Fibroblast of skin of left biceps (primary cell): Measurements from ENCODE around the gene C5orf58.
"Not testable (repeated sequence)": the region's sequence is repeated elsewhere in the genome, so short reads cannot be mapped to it uniquely, and the experiment has no call there.

Experiments
- DNase-seq, 2 experiments: peaks; one replicate each; pipeline ENCODE4 v3.0.0-alpha.2; 2013; ENCODE audit warnings: low read depth in 2 of 2

C5orf58 gene

DNA sequence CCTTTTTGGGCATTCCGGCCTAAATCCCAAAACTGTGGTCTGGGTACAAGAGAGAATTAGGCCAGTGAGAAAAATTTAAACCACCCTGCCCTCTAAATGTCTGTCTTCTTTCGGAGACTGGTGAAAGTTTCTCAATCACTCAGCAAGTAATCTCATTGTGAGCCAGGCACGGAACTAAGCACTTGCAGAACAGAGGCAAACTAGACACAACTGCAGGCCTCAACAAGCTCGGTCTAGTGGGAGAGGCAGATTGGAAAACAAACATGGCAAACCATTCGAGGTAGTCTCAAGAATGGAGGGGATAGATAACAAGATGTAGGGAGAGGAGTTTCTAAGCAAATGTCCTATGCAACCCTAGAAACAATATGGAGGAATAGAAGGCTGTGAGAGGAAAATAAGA, 8.9 kb upstream of the C5orf58 start:
- DNase-seq: no peak

GRCh38 chr5:170225326-170226128, 7.3 kb upstream of the C5orf58 start:
- peak in 1 of 2 experiments; percentile 18 for DNase-seq

- no peak for DNase-seq
Measured at GRCh38 chr5:170226129-170226615, 6.6 kb upstream of the C5orf58 start.

DNA sequence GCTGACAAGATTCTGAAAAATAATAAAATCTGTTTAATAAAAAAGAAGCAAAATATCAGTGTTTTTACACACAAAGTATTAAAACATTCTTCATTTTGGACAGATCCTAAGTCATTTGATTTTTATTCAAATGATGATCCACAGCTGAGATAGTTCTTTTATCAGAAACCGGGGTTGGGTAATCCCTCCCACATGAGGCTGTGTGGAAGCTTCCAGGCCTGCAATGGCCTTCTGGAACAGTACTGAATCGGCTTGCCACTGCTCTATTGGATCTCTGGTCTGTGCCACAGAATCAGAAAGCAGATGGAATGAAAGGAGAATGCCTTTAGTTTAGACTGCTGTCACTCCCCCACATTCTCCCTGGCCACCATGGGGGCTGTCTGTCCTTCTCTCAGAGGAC, 6.1 kb upstream of the C5orf58 start:
- DNase-seq: no peak

DNA sequence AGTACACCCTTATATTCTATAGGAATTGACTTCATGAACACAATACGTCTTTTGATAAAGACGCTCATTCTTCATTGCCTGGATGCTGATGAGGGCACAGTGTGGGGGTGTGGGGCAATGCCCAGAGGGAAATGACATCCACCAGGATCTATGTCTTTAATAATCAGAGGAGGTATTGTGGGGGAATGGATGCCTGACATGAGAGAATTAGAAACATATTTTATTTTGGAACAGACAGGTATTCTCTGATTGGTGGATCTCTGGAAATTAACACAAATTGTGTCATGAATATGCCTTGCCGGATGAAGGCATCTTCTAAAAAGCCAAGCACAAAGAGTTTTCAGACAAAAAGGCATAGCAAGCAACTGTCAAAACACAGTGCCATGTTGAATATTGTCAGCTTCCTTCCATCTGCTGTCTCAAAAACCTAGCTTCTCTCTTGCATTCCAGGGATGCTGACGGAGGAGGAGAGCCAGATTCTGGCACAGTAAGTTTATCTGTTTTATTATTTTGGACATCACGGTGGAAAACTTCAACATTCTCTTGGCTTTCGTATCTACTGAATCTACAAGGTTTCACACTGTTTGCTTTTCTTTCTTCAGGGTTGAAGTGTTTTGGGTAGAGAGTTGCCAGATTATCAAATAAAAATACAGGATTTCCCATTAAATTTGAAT, 3.9 kb upstream of the C5orf58 start:
- no peak for DNase-seq

DNA sequence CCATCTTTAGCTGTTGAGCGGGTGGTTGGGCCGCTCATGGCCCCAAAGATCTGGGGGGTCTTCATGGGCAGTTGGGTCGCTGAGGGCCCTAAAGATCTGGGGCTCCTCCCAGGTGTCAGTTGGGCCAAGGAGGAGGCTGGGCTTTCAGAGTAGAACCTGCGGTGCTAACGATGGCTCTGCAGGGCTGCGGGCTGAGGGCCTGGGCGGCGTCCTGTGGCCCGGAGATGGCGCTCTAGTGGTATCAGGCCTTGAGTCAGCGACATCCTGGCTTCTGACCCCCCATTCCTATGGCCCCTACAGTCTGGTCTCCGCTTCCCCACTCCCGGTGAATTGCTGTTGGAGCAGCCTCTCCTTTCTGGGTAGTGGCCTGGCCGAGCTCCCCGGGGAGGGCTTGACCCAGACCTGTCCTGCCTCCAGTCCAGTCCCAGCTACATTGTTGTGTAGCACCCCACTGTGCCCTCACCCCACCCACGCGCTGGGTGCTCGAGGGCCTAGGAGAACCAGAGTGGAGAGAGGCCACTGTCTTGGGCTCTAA, 640 bp downstream of the C5orf58 start:
- DNase-seq: no peak

DNA sequence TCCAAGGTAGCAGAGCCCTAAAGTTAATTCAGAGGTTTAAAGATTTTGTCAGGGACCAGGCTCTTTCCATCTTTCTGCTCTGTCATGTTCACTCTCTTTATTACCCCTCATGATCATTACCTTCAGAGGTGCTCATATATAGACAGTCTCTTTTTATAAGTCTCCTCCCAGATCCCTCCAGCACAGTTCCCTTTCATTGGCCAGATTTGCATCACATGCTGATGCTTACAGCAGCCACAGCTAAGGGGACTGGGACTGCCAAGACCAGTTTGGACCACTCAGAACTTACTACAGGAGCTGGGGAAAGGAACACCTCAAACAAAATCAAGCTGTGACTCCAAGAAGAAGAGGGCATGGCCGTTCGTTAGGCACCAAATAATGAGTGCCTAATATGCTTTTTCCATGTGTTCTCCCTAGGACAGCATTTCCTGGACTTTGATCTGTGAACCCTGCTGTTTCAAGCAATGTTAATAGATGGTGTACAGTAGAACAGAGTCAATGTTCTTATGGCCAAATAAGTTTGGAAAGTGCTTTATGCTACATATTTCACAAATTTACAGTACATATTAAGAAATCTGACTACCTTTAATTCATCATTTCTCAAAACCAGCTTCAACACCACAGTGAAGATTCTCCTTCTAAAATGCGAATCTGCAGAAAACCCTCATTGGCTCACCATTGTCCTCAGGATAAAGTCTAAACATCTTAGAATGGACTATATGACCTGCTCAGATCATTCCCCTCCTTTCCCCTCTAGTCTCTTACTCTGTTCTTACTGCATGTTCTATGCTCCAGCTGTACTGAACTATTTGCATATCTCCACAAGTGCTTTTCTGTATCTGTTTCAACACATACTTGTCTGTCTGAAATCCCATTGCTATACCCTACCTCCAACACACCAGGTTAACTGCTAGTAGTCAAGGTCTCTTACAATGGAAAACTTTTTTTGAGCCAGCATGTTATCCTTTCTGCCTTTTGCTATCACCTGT, 3.4 kb downstream of the C5orf58 start:
- no peak for DNase-seq

- DNase-seq: no peak
Measured at GRCh38 chr5:170238456-170239196, 5.8 kb downstream of the C5orf58 start.

- not testable (repeated sequence) for DNase-seq
Measured at GRCh38 chr5:170245436-170245835, 12.7 kb downstream of the C5orf58 start.

GRCh38 chr5:170246126-170246870, 13.5 kb downstream of the C5orf58 start:
- DNase-seq: no peak

- DNase-seq: no peak
Measured at GRCh38 chr5:170247363-170247762, 14.6 kb downstream of the C5orf58 start.

DNA sequence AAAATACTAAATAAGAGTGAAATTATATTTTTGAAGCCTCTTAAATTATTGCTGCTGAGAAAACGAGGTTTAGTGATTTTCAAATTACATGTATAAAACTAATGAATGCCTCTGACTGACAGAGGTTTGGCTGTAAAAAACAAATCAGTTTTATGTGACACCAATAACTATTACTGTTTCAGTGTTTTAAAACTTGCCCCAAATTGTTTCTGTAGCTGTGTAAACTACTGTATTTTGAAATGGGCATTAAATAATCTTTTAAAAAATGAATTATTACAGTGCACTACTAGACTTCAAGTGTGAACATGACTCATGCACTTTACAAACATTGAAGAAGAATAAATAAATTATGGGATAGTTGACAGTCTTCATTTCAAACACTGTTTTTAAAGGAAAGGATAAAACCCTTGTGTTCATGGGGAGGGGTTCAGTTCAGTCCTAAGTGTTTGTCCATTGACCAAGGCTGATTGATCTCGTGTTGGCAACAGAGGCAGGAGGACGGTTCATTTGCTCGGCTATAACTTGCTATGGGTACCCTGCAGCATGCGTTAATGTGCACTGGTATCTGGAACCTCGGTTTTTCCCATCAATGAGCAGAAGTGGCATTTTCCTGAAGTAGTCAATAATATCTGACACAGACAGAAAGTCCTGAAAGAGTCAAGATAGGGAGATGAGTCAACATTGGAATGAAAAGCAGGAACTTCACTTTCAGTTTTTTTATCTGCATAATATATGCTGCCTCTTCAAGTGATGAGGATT, 15.6 kb downstream of the C5orf58 start:
- DNase-seq: no peak

GRCh38 chr5:170248931-170249227, 16.1 kb downstream of the C5orf58 start:
- not testable (repeated sequence) for DNase-seq

DNA sequence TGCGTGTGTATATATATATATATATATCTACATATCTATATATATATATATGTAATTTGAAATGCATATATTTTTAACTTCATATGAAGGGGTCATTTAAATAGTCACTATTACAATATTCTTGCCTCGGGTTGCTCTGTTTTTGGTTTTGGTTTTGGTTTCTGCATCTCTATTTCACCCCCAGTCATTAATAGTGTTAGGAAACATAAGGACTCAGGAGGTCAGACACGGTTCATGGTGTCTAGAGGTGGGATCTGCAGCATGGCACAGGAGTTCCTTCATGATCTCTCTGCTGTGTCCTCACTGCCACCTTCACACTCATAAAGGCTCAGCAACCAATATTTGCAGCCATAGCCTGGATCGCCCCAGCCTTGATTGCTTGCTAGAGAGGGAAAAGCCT, 16.6 kb downstream of the C5orf58 start:
- no peak for DNase-seq

GRCh38 chr5:170250810-170251317, 18.1 kb downstream of the C5orf58 start:
- DNase-seq: no peak

- no peak for DNase-seq
Measured at GRCh38 chr5:170251462-170251861, 18.7 kb downstream of the C5orf58 start.

DNA sequence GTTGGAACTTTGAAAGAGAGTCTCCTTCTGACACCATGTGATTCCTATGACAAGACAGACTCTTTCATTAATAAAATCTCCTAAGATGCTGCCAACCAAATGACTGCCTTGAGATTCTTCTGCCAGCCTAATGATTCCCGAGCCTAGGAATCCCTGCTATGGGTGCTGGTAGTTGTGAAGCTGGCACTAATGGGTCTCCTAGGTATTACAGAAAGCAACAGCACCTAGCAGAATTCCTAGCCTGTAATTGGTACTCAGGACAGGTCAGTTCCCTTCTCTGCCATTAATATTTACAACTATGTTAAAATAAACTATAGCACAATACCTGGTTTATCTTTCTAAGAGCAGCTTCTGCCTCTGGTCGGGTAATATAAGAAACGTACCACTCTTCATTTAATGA, 19.3 kb downstream of the C5orf58 start:
- DNase-seq: no peak

GRCh38 chr5:170252720-170253350, 20.1 kb downstream of the C5orf58 start:
- DNase-seq: no peak

DNA sequence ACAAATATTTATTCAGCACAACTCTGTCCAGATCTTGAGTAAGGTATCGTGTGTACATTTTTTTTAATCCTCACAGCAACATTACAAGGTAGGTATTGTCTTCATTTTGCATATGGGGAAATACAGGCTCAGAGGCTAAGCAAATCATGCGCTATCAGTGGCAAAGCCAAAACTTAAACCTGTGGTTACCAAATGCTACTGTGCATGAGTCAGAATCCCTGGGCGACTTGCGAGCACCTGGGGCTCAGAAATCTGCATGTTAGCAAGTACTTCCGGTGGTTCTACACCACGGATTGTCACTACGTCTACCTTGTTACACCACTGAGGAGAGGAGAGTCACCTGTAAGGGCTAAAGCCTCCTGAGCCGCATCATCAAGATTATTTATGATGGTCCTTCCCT, 21.3 kb downstream of the C5orf58 start:
- no peak for DNase-seq
